HFF-Myc (cell line): ENCODE data around the gene NPPA.

Experiments used
- DNase-seq: peaks from one replicate; pipeline ENCODE4 v3.0.0-alpha.2; 2011; ENCODE audit warnings: low read depth; ENCODE audit errors: extremely low read depth
- H3K4me3 ChIP-seq: replicated peaks from 2 replicates; pipeline ENCODE4 v1.5.1; 2011; ENCODE audit warnings: low read depth, mild to moderate bottlenecking, control low read depth, low read length
- CTCF ChIP-seq: IDR thresholded peaks from 2 replicates; pipeline ENCODE4 v1.5.1; 2012; ENCODE audit warnings: mild to moderate bottlenecking, low read depth, low read length, control low read depth; ENCODE audit errors: missing control alignments

Gene NPPA

GRCh38 chr1:11826946-11827345, 20.6 kb downstream of the NPPA start:
- TF ChIP-seq CTCF: no peak
- H3K4me3 ChIP-seq: no peak overlapping the region
- DNase-seq: no peak

GRCh38 chr1:11825131-11825530, 22.5 kb downstream of the NPPA start:
- no peak for DNase-seq
- TF ChIP-seq CTCF: no peak
- H3K4me3 ChIP-seq: no peak overlapping the region

GRCh38 chr1:11823366-11824137, 24.0 kb downstream of the NPPA start:
- no peak overlapping the region for H3K4me3 ChIP-seq
- DNase-seq: no peak
- TF ChIP-seq CTCF: no peak

GRCh38 chr1:11822091-11822490, 25.5 kb downstream of the NPPA start:
- no peak for DNase-seq
- H3K4me3 ChIP-seq: no peak overlapping the region

GRCh38 chr1:11817192-11817591, 30.4 kb downstream of the NPPA start:
- H3K4me3 ChIP-seq: no peak overlapping the region
- TF ChIP-seq CTCF: no peak
- DNase-seq: no peak

More at GRCh38 chr1:11822091-11822490, 25.5 kb downstream of the NPPA start:
- no peak for TF ChIP-seq CTCF

GRCh38 chr1:11813021-11813420, 34.6 kb downstream of the NPPA start:
- no peak for DNase-seq
- H3K4me3 ChIP-seq: no peak overlapping the region
- no peak for TF ChIP-seq CTCF

- TF ChIP-seq CTCF: no peak
- H3K4me3 ChIP-seq: peak overlapping the region; percentile 84
- DNase-seq: no peak
These were observed 40.5 kb downstream of the NPPA start for GRCh38 chr1:11807133-11807532.
